HCT116 (cell line): Measurements from ENCODE around the gene TMA16. TPM values are rescaled to one million over a fixed set of nuclear protein-coding genes. Genes with fewer than 3 reads are reported as not detected.
"Not testable (repeated sequence)": the region's sequence is repeated elsewhere in the genome, so short reads cannot be mapped to it uniquely, and the experiment has no call there.

Experiments used
- ATAC-seq: fragments of 200-7000 bp; cut with Tn5 transposase; 2 replicates; pipeline ENCODE4 v1.9.1; 2020; ENCODE audit warnings: mild to moderate bottlenecking, moderate library complexity
- BruUV-seq: library from RNA; stranded (reverse); fragments of 400-500 nt; replicated peaks from 2 replicates; lab custom pipeline; 2021; lab: Mats Ljungman, UMichigan
- CTCF ChIA-PET: fragments of 300-600 bp; sonication (Branson Sonifier 250); formaldehyde crosslinking; loops from one replicate; lab custom pipeline; 2021; ENCODE audit warnings: antibody characterized with exemption; lab: Charles Lee
- POLR2A ChIA-PET: fragments of 300-600, 350-600 bp; sonication (Branson Sonifier 250); formaldehyde crosslinking; loops from one replicate; lab custom pipeline; 2021; ENCODE audit warnings: antibody characterized with exemption; lab: Charles Lee
- RAD21 ChIA-PET, 2 experiments: fragments of 300-600 bp; sonication (Branson Sonifier 250); formaldehyde crosslinking; loops; one replicate each; lab custom pipeline; 2023; ENCODE audit warnings: low total read pairs in 2 of 2; ENCODE audit not compliant: uncharacterized antibody in 2 of 2, unreplicated experiment in 2 of 2, low non-redundant PET in 1 of 2; lab: Charles Lee
- DNase-seq: peaks from one replicate; pipeline ENCODE4 v3.0.0-alpha.2; 2010; ENCODE audit warnings: low read depth, low spot score
- H2AFZ ChIP-seq: fragments of 200-600 bp; shearing (Covaris generic), sonication (generic); 2 replicates; pipeline ENCODE4 v1.6.1; 2017; ENCODE audit warnings: low read depth, mixed run types, mixed read lengths, antibody characterized with exemption, low read length; ENCODE audit not compliant: poor library complexity, severe bottlenecking
- H3K27ac ChIP-seq: 2 replicates; pipeline ENCODE4 v1.5.1; 2012; ENCODE audit warnings: low read depth, low read length
- H3K27me3 ChIP-seq: fragments of 200-600 bp; sonication (generic); 2 replicates; pipeline ENCODE4 v1.6.1; 2016; ENCODE audit warnings: mixed run types, low read length, mixed read lengths; ENCODE audit not compliant: insufficient read depth
- H3K36me3 ChIP-seq, 2 experiments: fragments of 200-500 bp in 1 of 2; fragments of 200-600 bp in 1 of 2; sonication (Bioruptor generic) in 1 of 2; sonication (generic) in 1 of 2; 2 replicates each; pipeline versions ENCODE4 v1.5.1 to v1.6.1; 2014 to 2016; ENCODE audit warnings: low read length in 2 of 2, inconsistent platforms in 1 of 2, mixed read lengths in 1 of 2, mixed run types in 1 of 2; ENCODE audit not compliant: insufficient read depth in 2 of 2, control insufficient read depth in 1 of 2
- H3K4me1 ChIP-seq, 2 experiments: fragments of 200-600 bp in 1 of 2; sonication (generic) in 1 of 2; 2 replicates each; pipeline versions ENCODE4 v1.5.1 to v1.6.1; 2012 to 2017; ENCODE audit warnings: low read length in 2 of 2, inconsistent platforms in 1 of 2, mild to moderate bottlenecking in 1 of 2, mixed read lengths in 1 of 2, mixed run types in 1 of 2, moderate library complexity in 1 of 2; ENCODE audit not compliant: insufficient read depth in 2 of 2, control insufficient read depth in 1 of 2
- H3K4me2 ChIP-seq: fragments of 200-600 bp; sonication (generic); 2 replicates; pipeline ENCODE4 v1.6.1; 2017; ENCODE audit warnings: mixed run types, low read length, mixed read lengths
- H3K4me3 ChIP-seq, 2 experiments: fragments of 200-600 bp in 1 of 2; sonication (generic) in 1 of 2; replicated peaks in 1 of 2; 2 replicates each; pipeline ENCODE4 v1.5.1; 2011 to 2016; ENCODE audit warnings: low read length in 2 of 2, control low read depth in 1 of 2, low read depth in 1 of 2, mild to moderate bottlenecking in 1 of 2, mixed read lengths in 1 of 2, mixed run types in 1 of 2
- H3K79me2 ChIP-seq: fragments of 200-600 bp; sonication (generic); 2 replicates; pipeline ENCODE4 v1.6.1; 2017; ENCODE audit warnings: mild to moderate bottlenecking, mixed run types, low read length, moderate library complexity, mixed read lengths; ENCODE audit not compliant: insufficient read depth
- H3K9ac ChIP-seq: fragments of 200-600 bp; sonication (generic); 2 replicates; pipeline ENCODE4 v1.6.1; 2016; ENCODE audit warnings: low read length, mixed read lengths
- H3K9me2 ChIP-seq: fragments of 200-600 bp; sonication (generic), shearing (Covaris generic); 2 replicates; pipeline ENCODE4 v1.6.1; 2017; ENCODE audit warnings: mixed run types, mild to moderate bottlenecking, moderate library complexity; ENCODE audit not compliant: insufficient read depth
- H3K9me3 ChIP-seq, 2 experiments: fragments of 200-500 bp in 1 of 2; fragments of 200-600 bp in 1 of 2; sonication (Bioruptor generic) in 1 of 2; sonication (generic) in 1 of 2; 2 replicates each; pipeline ENCODE4 v1.6.1; 2014 to 2017; ENCODE audit warnings: low read length in 2 of 2, mixed read lengths in 2 of 2, inconsistent platforms in 1 of 2, low read depth in 1 of 2, mild to moderate bottlenecking in 1 of 2, mixed run types in 1 of 2, moderate library complexity in 1 of 2; ENCODE audit not compliant: control insufficient read depth in 1 of 2, insufficient read depth in 1 of 2
- H4K20me1 ChIP-seq: fragments of 200-600 bp; sonication (generic), shearing (Covaris generic); 2 replicates; pipeline ENCODE4 v1.6.1; 2017; ENCODE audit warnings: mixed run types, mild to moderate bottlenecking, moderate library complexity; ENCODE audit not compliant: insufficient read depth
- CBX3 ChIP-seq: IDR thresholded peaks from 2 replicates; pipeline ENCODE4 v1.6.1; 2012; ENCODE audit warnings: low read depth
- EGR1 ChIP-seq: IDR thresholded peaks from 2 replicates; pipeline ENCODE4 v1.6.1; 2012; ENCODE audit warnings: low read depth
- EZH2 ChIP-seq: fragments of 200-600 bp; sonication (generic); IDR thresholded peaks from 2 replicates; pipeline ENCODE4 v1.6.1; 2017; ENCODE audit warnings: antibody characterized with exemption, mixed run types
- EZH2phosphoT487 ChIP-seq: fragments of 200-600 bp; IDR thresholded peaks from 2 replicates; pipeline ENCODE4 v1.6.1; 2018; ENCODE audit warnings: antibody characterized with exemption, borderline replicate concordance
- FOSL1 ChIP-seq: IDR thresholded peaks from 2 replicates; pipeline ENCODE4 v1.6.1; 2012; ENCODE audit warnings: low read depth
- SP1 ChIP-seq: IDR thresholded peaks from 2 replicates; pipeline ENCODE4 v1.6.1; 2012; ENCODE audit warnings: low read depth
- YY1 ChIP-seq: IDR thresholded peaks from 2 replicates; pipeline ENCODE4 v1.6.1; 2011; ENCODE audit warnings: low read length, low read depth, moderate library complexity, mild to moderate bottlenecking; ENCODE audit not compliant: insufficient replicate concordance; ENCODE audit errors: extremely low read depth
- ZNF274 ChIP-seq: fragments of 200-500 bp; sonication (Bioruptor generic); IDR thresholded peaks from 2 replicates; pipeline ENCODE4 v1.6.1; 2014; ENCODE audit warnings: mild to moderate bottlenecking, low read depth, low read length, inconsistent platforms
- intact Hi-C: fragments of 100-400 bp; cut with micrococcal nuclease; formaldehyde crosslinking; loops from 2 replicates; pipeline ENCODE4 v1.10.0; 2022
- total RNA-seq: library from RNA; stranded (reverse); gene quantifications from one replicate; pipeline ENCODE4 v1.2.1, GENCODE V29; 2021; ENCODE audit not compliant: unreplicated experiment

Gene TMA16
- total RNA-seq, 1 experiment from 2014 or later, result 52.7 TPM

DNA sequence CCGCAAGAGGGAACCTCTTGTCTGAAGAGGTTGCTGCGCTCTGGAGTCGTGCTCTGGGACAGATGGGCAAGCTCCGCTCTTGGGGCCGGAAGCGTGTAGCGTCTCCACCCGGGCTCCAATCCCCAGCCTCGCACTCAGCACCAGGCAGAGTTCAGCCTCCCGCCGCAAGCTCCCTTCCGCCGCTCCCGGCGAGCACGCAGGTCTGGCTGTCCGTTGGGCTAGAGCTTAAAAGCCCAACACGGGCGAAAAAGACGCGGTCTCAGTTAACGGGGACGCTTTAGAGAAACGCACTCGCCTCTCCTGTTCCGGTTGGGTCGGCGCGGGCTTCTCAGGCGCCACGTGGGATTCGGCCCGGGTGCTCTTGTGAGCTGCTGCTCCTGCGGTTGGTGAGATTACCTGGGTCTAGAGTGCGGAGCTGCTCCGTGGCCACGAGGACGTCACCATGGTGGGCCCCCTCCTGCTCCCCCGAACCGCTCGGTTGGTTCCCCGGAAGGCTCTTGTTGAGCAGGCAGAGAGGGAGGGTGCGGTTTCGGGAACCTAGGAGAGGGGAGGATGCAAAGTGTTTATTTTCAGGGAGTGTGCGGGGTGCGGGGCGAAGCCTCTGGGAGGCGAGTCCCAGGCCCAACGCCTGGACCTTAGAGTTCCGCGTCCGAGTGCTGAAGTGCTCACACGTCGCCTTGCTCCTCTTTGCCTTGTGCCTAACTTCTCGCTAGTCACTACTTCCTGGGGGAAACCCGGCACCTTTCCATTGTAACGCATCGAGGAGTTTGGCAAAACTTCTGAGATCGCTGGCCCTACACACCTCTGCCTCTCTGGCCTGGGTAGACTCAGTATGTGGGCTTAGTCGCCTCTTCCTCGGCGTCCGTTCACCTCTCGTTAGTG lies at the start of gene TMA16 (continued):
- no peak for TF ChIP-seq EGR1
- peak; percentile 84 for TF ChIP-seq YY1
- no peak for TF ChIP-seq EZH2
- no peak for TF ChIP-seq ZNF274
- TF ChIP-seq CBX3, result peak; percentile 97; the same call in 1 of the 2 replicates
- TF ChIP-seq EZH2phosphoT487, result no peak
- TF ChIP-seq SP1, result peak; percentile 66
- TF ChIP-seq FOSL1, result no peak

DNA sequence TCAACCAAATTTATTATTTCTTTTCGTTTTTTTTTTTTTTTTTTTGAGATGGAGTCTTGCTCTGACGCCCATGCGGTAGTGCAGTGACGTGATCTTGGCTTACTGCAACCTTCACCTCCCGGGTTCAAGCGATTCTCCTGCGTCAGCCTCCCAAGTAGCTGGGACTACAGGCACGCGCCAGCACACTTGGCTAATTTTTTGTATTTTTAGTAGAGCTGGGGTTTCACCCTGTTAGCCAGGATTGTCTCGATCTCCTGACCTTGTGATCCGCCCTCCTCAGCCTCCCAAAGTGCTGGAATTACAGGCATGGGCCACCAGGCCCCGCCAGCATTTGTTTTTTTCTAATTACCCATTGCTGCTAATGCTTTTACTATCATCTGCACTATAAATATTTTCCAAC lies 47.5 kb upstream of the TMA16 start:
- H3K4me1 ChIP-seq, CTCF ChIA-PET, H3K9ac ChIP-seq, H3K27ac ChIP-seq, ATAC-seq, H2AFZ ChIP-seq, H3K79me2 ChIP-seq, DNase-seq, POLR2A ChIA-PET, H3K9me2 ChIP-seq, RAD21 ChIA-PET, H3K27me3 ChIP-seq, H4K20me1 ChIP-seq, H3K36me3 ChIP-seq, H3K4me3 ChIP-seq, H3K4me2 ChIP-seq, intact Hi-C loops, BruUV-seq, H3K9me3 ChIP-seq: not testable (repeated sequence)
